ENCODE results near the gene LYPD6B. TPM values are rescaled to one million over a fixed set of nuclear protein-coding genes. Genes with fewer than 3 reads are reported as not detected.

The LYPD6B gene
- total RNA-seq, 2 experiments from 2014 or later, result not detected

- intact Hi-C loops (cut with micrococcal nuclease; ENCODE audit: unreplicated experiment), result no loop called here
- Histone ChIP-seq H3K9me3 (ENCODE audit: low read length) (peaks cover 12% of the 10 kb centered on the region; the same call in 1 of the 2 replicates), H3K9me2 (ENCODE audit: insufficient read depth, low read length) (no peaks in the 10 kb centered on the region), H3K79me2 (ENCODE audit: insufficient read depth, low read depth, low read length) (no peaks in the 10 kb centered on the region), H4K20me1 (ENCODE audit: insufficient read depth, low read length) (no peaks in the 10 kb centered on the region), H3K27ac (ENCODE audit: low read depth, low read length, poor library complexity, severe bottlenecking) (no peak overlapping the region), H3K4me3 (ENCODE audit: low read depth, low read length, poor library complexity, severe bottlenecking) (no peak overlapping the region), H3K4me1 (ENCODE audit: insufficient read depth, low read length, poor library complexity, severe bottlenecking) (no peaks in the 10 kb centered on the region), H2AFZ (ENCODE audit: low read length) (no peak overlapping the region), H3K36me3 (ENCODE audit: insufficient read depth, low read length) (no peaks in the 10 kb centered on the region), H3K4me2 (ENCODE audit: low read length) (no peak overlapping the region)
- BruUV-seq (replicated peaks), result no TSS peak
- ChIA-PET CTCF (ENCODE audit: unreplicated experiment) (no interaction called here), POLR2A (interaction anchor here (0.6 to 1.0 kb wide), 3 partner anchors 101 to 583 kb away, joined by 3 to 4 read pairs (median 4); no protein-coding TSS in a partner anchor)
- DNase-seq (ENCODE audit: low spot score), result no peak
- no peak for TF ChIP-seq CTCF (conservative IDR thresholded peaks at IDR 0.05; ENCODE audit: low read length)
- no peak for TF ChIP-seq EZH2phosphoT487 (IDR thresholded peaks at IDR 0.05; ENCODE audit: borderline replicate concordance, low read depth, low read length)
These were observed 8.6 kb downstream of the LYPD6B start for GRCh38 chr2:149047118-149047517.

GRCh38 chr2:149049142-149049541 lies 10.6 kb downstream of the LYPD6B start:
- Histone ChIP-seq H3K4me3 (ENCODE audit: low read depth, low read length, poor library complexity, severe bottlenecking) (no peak overlapping the region), H4K20me1 (ENCODE audit: insufficient read depth, low read length) (no peaks in the 10 kb centered on the region), H3K79me2 (ENCODE audit: insufficient read depth, low read depth, low read length) (no peaks in the 10 kb centered on the region), H3K4me2 (ENCODE audit: low read length) (no peak overlapping the region), H3K9me3 (ENCODE audit: low read length) (peaks cover 12% of the 10 kb centered on the region; the same call in 1 of the 2 replicates), H3K9me2 (ENCODE audit: insufficient read depth, low read length) (no peaks in the 10 kb centered on the region), H3K36me3 (ENCODE audit: insufficient read depth, low read length) (no peaks in the 10 kb centered on the region), H3K27ac (ENCODE audit: low read depth, low read length, poor library complexity, severe bottlenecking) (no peak overlapping the region), H2AFZ (ENCODE audit: low read length) (no peak overlapping the region), H3K4me1 (ENCODE audit: insufficient read depth, low read length, poor library complexity, severe bottlenecking) (no peaks in the 10 kb centered on the region)
- intact Hi-C loops (cut with micrococcal nuclease; ENCODE audit: unreplicated experiment), result no loop called here
- TF ChIP-seq EZH2phosphoT487 (IDR thresholded peaks at IDR 0.05; ENCODE audit: borderline replicate concordance, low read depth, low read length) (no peak), CTCF (conservative IDR thresholded peaks at IDR 0.05; ENCODE audit: low read length) (no peak)
- ChIA-PET POLR2A (no interaction called here), CTCF (ENCODE audit: unreplicated experiment) (no interaction called here)
- no TSS peak for BruUV-seq (replicated peaks)
- no peak for DNase-seq (ENCODE audit: low spot score)

- DNase-seq (ENCODE audit: low spot score), result no peak
- H3K36me3 ChIP-seq (ENCODE audit: insufficient read depth, low read length), result no peaks in the 10 kb centered on the region
- intact Hi-C loops (cut with micrococcal nuclease; ENCODE audit: unreplicated experiment), result no loop called here
- no peaks in the 10 kb centered on the region for H3K79me2 ChIP-seq (ENCODE audit: insufficient read depth, low read depth, low read length)
- H2AFZ ChIP-seq (ENCODE audit: low read length), result no peak overlapping the region
- H3K4me2 ChIP-seq (ENCODE audit: low read length), result no peak overlapping the region
- BruUV-seq (replicated peaks), result no TSS peak
- ChIA-PET POLR2A (no interaction called here), CTCF (ENCODE audit: unreplicated experiment) (interaction anchor here (0.6 kb wide), 1 partner anchor 33 kb away, joined by 3 read pairs; no protein-coding TSS in a partner anchor)
- no peak overlapping the region for H3K27ac ChIP-seq (ENCODE audit: low read depth, low read length, poor library complexity, severe bottlenecking)
- peaks cover 12% of the 10 kb centered on the region; the same call in 1 of the 2 replicates for H3K9me3 ChIP-seq (ENCODE audit: low read length)
- no peaks in the 10 kb centered on the region for H3K9me2 ChIP-seq (ENCODE audit: insufficient read depth, low read length)
- H3K4me1 ChIP-seq (ENCODE audit: insufficient read depth, low read length, poor library complexity, severe bottlenecking), result no peaks in the 10 kb centered on the region
- no peaks in the 10 kb centered on the region for H4K20me1 ChIP-seq (ENCODE audit: insufficient read depth, low read length)
- H3K4me3 ChIP-seq (ENCODE audit: low read depth, low read length, poor library complexity, severe bottlenecking), result no peak overlapping the region
- TF ChIP-seq EZH2phosphoT487 (IDR thresholded peaks at IDR 0.05; ENCODE audit: borderline replicate concordance, low read depth, low read length), result no peak
- TF ChIP-seq CTCF (conservative IDR thresholded peaks at IDR 0.05; ENCODE audit: low read length), result no peak
These were observed 11.7 kb downstream of the LYPD6B start for GRCh38 chr2:149050188-149050587.
